ENCODE measurements around the gene PMS1.
A peak's percentile ranks its signal among the peaks of the same experiment; 100 is the strongest.
"Not testable (repeated sequence)": the region's sequence is repeated elsewhere in the genome, so short reads cannot be mapped to it uniquely, and the experiment has no call there.

PMS1 gene

GRCh38 chr2:189783927-189784867 is at the start of gene PMS1, which contains the start of gene ORMDL1:
PMS1 (plus strand) TSS chr2:189784450; CDS start chr2:189791810, 7,360 bp downstream.
ORMDL1 (minus strand) TSS chr2:189784339; CDS start chr2:189782595, 1,744 bp downstream.
- peak; percentile 87 to 88 for DNase-seq (ENCODE audit: low read depth in 2 of 2)

DNA sequence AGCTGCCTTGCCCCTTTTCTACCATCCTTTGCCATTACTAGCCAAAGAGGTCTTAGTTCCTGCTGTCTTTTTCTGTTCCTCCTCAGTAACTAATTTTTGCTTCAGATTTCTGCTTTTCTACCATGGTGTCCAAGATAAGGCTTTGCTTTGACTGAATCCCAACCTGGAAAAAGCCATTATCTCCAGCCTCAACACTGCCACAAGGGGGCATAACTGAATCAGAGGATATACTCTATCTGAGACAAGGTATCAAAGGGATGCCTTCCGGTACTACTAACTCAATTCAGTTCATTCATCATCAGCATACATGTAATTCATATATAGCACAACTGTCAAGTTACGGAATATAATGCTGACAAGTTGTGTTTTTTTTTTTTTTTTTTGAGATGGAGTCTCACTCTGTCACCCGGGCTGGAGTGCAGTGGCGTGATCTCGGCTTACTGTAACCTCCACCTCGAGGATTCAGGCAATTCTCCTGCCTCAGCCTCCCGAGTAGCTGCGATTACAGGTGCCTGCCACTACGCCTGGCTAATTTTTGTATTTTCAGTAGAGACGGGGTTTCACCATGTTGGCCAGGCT is 33.1 kb upstream of the PMS1 start:
- DNase-seq (ENCODE audit: low read depth in 2 of 2) = peak in 1 of 2 experiments; percentile 15

GRCh38 chr2:189756311-189756952 is 27.8 kb upstream of the PMS1 start:
- DNase-seq (ENCODE audit: low read depth in 2 of 2) = no peak

DNA sequence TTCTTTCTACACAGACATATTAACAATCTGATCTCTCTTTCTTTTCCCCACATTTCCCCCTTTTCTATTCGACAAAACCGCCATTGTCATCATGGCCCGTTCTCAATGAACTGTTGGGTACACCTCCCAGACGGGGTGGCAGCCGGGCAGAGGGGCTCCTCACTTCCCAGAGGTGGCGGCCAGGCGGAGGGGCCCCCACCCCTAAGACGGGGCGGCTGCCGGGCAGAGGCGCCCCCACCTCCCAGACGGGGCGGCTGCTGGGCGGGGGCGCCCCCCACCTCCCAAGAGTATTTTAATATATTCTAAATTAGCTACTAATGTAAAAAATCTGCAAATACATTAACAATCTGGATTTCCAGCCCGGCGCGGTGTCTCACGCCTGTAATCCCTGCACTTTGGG is 24.1 kb upstream of the PMS1 start:
- not testable (repeated sequence) for DNase-seq (ENCODE audit: low read depth in 2 of 2)

GRCh38 chr2:189762229-189762550 is 22.1 kb upstream of the PMS1 start:
- no peak for DNase-seq (ENCODE audit: low read depth in 2 of 2)

- peak; percentile 90 for DNase-seq (ENCODE audit: low read depth in 2 of 2)
Measured at GRCh38 chr2:189762551-189763298, 21.5 kb upstream of the PMS1 start, which contains the start of gene OSGEPL1. OSGEPL1 (minus strand) TSS chr2:189762792; CDS start chr2:189761640, 1,152 bp downstream.

DNA sequence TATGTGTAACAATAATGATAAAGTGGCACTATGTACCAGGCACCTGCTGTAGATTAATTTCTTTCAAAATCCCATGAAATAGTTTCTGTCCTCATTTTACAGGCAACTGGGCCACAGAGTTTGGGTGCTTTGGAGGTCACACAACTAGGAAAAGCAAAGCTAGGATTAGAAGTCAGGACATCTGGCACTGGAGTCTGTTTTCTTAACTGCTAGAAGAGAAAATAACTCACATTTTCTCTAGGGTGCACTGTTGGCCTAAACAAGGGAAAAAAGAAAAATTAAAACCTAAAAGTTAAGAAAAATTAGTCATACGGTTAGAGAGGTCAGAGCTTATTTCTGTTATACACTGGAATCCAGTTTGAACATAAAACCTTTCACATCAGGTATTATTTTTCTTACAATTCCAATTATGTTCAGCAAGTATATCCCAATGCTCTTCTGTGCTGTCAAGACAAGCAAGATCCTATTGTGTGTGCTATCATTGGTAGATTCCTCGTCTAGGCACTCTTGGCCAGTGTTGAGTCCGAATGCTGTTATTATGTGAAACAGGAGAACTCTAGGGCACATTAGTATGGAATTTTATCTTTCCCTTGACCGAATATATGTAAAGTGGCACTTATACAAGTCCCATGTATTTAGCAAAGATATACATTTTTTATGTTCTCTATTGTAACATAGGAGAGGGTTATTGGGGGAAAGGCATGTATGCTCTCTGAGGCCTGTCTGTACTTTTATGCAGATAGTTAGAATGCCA is 20.2 kb upstream of the PMS1 start:
- no peak for DNase-seq (ENCODE audit: low read depth in 2 of 2)

DNA sequence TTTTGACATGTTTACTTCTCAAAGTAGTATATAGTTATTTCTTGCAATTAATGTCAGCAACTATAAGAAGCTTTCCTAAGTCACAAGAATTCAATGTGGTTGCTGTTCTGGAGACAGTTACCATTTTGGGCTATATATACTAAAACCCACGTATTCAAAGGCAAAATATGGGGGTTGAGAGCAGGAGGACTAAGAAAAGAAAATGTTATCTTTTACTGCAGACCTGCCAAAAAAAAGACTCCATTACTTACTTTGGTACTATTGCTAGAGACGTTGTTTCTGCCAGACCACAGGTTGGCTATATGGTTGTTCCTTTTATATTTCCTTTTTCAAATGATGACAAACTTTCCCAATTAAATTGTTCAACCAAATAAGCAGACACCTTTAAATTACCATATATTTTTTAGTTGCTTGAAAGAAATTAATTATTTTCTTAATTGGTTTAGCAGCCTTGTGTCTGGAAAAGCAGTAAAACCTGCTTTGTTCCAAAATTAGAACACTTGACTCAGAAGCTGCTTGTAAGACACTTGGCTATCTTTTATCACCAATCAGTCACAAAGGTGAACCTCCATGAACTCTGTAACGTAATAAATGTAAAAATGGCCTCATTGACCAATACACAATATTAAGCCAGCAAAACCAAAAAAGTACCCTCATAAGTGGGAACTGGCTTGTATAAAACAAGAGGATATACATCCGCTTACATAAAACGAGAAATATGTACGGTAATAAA is 13.5 kb upstream of the PMS1 start:
- no peak for DNase-seq (ENCODE audit: low read depth in 2 of 2)

DNA sequence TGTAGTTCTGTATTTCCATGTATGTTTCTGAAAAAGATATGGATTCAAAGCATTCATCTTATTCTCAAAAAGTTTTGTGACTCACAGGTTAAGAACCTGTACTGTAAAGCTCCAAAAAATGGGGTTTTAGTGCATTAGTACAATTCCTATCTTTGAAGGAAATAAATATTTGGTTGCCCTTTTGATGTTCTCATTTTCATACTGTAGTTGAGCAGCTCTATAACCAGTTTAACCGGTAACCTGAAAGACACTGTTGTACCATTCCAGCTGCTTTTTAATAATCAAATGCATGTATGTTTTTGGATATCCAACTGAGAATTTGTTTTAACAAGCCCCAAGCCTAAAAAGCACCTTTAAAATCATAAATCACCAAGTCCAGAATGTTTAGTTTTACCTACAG is 12.0 kb upstream of the PMS1 start:
- DNase-seq (ENCODE audit: low read depth in 2 of 2) = no peak

GRCh38 chr2:189782221-189782671 is 2.0 kb upstream of the PMS1 start:
- DNase-seq (ENCODE audit: low read depth in 2 of 2) = no peak

- no peak for DNase-seq (ENCODE audit: low read depth in 2 of 2)
Measured at GRCh38 chr2:189783451-189783926, 761 bp upstream of the PMS1 start.

GRCh38 chr2:189791338-189792042 is 7.2 kb downstream of the PMS1 start:
- DNase-seq (ENCODE audit: low read depth in 2 of 2) = no peak

DNA sequence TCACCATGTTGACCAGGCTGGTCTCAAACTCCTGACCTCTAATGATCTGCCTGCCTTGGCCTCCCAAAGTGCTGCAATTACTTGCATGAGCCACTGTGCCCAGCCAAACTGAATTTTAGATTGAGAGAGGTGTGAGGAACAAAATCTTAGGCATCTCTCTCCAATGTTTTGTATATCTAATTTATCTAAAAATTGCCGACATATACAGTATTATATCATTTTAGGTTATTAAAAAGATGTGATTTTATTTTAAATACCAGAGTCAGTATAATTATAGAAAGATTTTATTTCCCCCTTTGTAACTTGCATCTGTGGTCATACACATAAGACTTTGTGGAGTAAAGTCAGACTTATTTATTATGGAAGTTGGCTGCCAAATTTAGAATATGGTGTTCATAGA is 10.1 kb downstream of the PMS1 start:
- DNase-seq (ENCODE audit: low read depth in 2 of 2) = no peak

DNA sequence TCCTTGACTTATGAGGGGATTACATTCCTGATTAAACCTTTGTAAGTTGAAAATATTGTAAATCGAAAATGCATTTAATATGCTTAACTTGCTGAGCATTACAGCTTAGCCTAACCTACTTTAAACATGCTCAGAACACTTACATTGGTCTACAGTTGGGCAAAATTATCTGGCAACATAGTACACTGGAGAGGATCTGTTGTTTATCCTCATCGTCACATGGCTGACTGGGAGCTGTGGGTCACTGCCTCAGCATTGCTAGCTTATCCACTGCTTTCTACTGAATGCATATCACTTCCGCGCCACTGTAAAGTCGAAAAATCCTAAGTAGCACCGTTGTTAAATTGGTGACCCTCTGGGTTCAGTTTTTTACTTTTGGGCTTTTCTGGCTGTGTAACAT is 13.7 kb downstream of the PMS1 start:
- no peak for DNase-seq (ENCODE audit: low read depth in 2 of 2)

GRCh38 chr2:189798312-189799029 is 14.2 kb downstream of the PMS1 start:
- DNase-seq (ENCODE audit: low read depth in 2 of 2) = no peak

GRCh38 chr2:189799030-189799331 is 14.7 kb downstream of the PMS1 start:
- DNase-seq (ENCODE audit: low read depth in 2 of 2) = no peak

DNA sequence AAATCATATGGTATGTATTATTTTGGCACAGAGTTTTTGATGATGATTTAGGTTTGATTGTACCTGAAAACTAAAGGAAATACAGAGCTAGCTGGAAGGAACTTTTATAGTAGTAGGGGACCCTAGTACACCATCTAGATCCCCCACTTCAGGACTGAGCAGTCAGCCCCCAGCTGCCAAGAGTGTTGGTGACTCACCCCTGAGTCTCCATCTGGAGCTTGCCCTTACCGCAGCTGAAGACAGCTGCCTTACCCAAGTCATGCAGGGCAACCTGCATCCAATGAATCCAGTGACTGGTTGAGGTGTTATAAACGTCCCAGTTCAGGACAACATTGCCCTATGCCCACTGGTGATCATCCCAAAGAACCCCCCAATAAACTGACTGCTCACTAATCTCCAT is 15.3 kb downstream of the PMS1 start:
- DNase-seq (ENCODE audit: low read depth in 2 of 2) = no peak

- DNase-seq (ENCODE audit: low read depth in 2 of 2) = no peak
Measured at GRCh38 chr2:189802396-189802912, 18.2 kb downstream of the PMS1 start.

DNA sequence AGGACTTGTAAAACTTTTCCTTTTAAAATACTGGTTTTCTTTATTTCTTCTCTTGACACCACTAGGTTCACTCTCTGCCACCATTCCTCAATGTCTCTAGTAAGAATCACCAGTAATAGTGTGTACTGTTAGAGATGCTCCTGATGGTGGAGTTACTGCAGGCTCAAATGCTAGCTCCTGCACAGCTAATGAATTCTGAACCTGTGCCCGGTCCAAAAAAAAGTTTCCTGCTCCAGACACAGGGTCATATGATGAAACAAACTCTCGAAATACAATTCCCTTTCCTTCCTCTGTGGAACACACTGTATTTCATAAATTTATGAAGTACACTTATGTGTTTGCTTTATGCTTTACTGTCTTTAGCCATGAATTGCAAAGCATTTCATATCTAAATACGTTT is 19.2 kb downstream of the PMS1 start:
- DNase-seq (ENCODE audit: low read depth in 2 of 2) = no peak
